Panc1 (cell line): ENCODE measurements around the gene LIPN. TPM values are rescaled to one million over a fixed set of nuclear protein-coding genes. Genes with fewer than 3 reads are reported as not detected.

Source experiments
- ATAC-seq: fragments of 200-7000 bp; cut with Tn5 transposase; 2 replicates; pipeline ENCODE4 v1.9.1; 2020; ENCODE audit warnings: mild to moderate bottlenecking, moderate library complexity
- BruUV-seq: library from RNA; stranded (reverse); fragments of 400-500 nt; replicated peaks from 2 replicates; lab custom pipeline; 2021; lab: Mats Ljungman, UMichigan
- CTCF ChIA-PET: fragments of 300-600 bp; sonication (Branson Sonifier 250); formaldehyde crosslinking; loops from one replicate; lab custom pipeline; 2022; ENCODE audit warnings: antibody characterized with exemption; lab: Charles Lee
- POLR2A ChIA-PET: fragments of 300-600 bp; sonication (Branson Sonifier 250); formaldehyde crosslinking; loops from one replicate; lab custom pipeline; 2022; ENCODE audit warnings: antibody characterized with exemption; lab: Charles Lee
- DNase-seq: peaks from one replicate; pipeline ENCODE4 v3.0.0-alpha.2; 2010; ENCODE audit warnings: low read depth, low spot score
- H3K27ac ChIP-seq: 2 replicates; pipeline ENCODE4 v1.5.1; 2011; ENCODE audit warnings: mild to moderate bottlenecking, low read length, inconsistent platforms
- H3K27me3 ChIP-seq: fragments of 200-500 bp; sonication (Bioruptor generic); 2 replicates; pipeline ENCODE4 v1.6.0; 2014; ENCODE audit warnings: low read length, inconsistent platforms; ENCODE audit not compliant: control insufficient read depth, insufficient read depth
- H3K36me3 ChIP-seq: fragments of 200-500 bp; sonication (Bioruptor generic); 2 replicates; pipeline ENCODE4 v1.5.1; 2014; ENCODE audit warnings: inconsistent platforms, mild to moderate bottlenecking, low read length, moderate library complexity; ENCODE audit not compliant: control insufficient read depth, insufficient read depth
- H3K4me1 ChIP-seq: 2 replicates; pipeline ENCODE4 v1.5.1; 2011; ENCODE audit warnings: inconsistent platforms, mild to moderate bottlenecking, low read length, moderate library complexity; ENCODE audit not compliant: control insufficient read depth, insufficient read depth
- H3K4me3 ChIP-seq, 2 experiments: 2 replicates each; pipeline ENCODE4 v1.5.1; 2011 to 2012; ENCODE audit warnings: low read depth in 2 of 2, low read length in 2 of 2, mild to moderate bottlenecking in 2 of 2, inconsistent platforms in 1 of 2, moderate library complexity in 1 of 2
- H3K9me3 ChIP-seq: fragments of 200-500 bp; sonication (Bioruptor generic); 2 replicates; pipeline ENCODE4 v1.5.1; 2014; ENCODE audit warnings: low read depth, mild to moderate bottlenecking, inconsistent platforms, low read length, moderate library complexity; ENCODE audit not compliant: control insufficient read depth, insufficient read depth
- CTCF ChIP-seq: fragments of 450-650 bp; IDR thresholded peaks from 2 replicates; pipeline ENCODE4 v1.5.1; 2017; ENCODE audit warnings: mild to moderate bottlenecking
- POLR2AphosphoS5 ChIP-seq: IDR thresholded peaks from 2 replicates; pipeline ENCODE4 v1.6.1; 2012; ENCODE audit warnings: mild to moderate bottlenecking, low read depth, low read length, moderate library complexity
- REST ChIP-seq, 2 experiments: IDR thresholded peaks; 2 replicates each; pipeline ENCODE4 v1.6.1; 2011 to 2012; ENCODE audit warnings: low read depth in 2 of 2, control low read depth in 1 of 2, low read length in 1 of 2, mild to moderate bottlenecking in 1 of 2, moderate library complexity in 1 of 2; ENCODE audit not compliant: insufficient read depth in 1 of 2
- SIN3A ChIP-seq: IDR thresholded peaks from 2 replicates; pipeline ENCODE4 v1.6.1; 2012; ENCODE audit warnings: low read depth, mild to moderate bottlenecking, low read length, moderate library complexity, borderline replicate concordance; ENCODE audit not compliant: insufficient read depth
- TCF7L2 ChIP-seq: IDR thresholded peaks from 2 replicates; pipeline ENCODE4 v1.6.1; 2011; ENCODE audit warnings: mild to moderate bottlenecking, low read depth, low read length, inconsistent platforms
- in situ Hi-C: cut with HindIII; loops from 2 replicates; pipeline ENCODE4 v1.10.0; 2016; ENCODE audit warnings: low sequenced_read_pairs, low pct_unique_long_range_greater_than_20kb
- intact Hi-C: fragments of 100-400 bp; cut with micrococcal nuclease; formaldehyde crosslinking; loops from one replicate; pipeline ENCODE4 v1.10.0; 2022; ENCODE audit not compliant: unreplicated experiment
- total RNA-seq: library from RNA; stranded (reverse); gene quantifications from one replicate; pipeline ENCODE4 v1.2.1, GENCODE V29; 2021; ENCODE audit not compliant: unreplicated experiment

The LIPN gene
- total RNA-seq, 1 experiment from 2014 or later, result not detected

- intact Hi-C loops, result no loop called here
- Histone ChIP-seq H3K36me3 (no peaks in the 10 kb centered on the region), H3K4me3 (no peak overlapping the region), H3K4me1 (no peaks in the 10 kb centered on the region), H3K9me3 (no peaks in the 10 kb centered on the region), H3K27ac (no peak overlapping the region), H3K27me3 (no peaks in the 10 kb centered on the region)
- no peak; the same call in 1 of the 2 replicates for ATAC-seq
- BruUV-seq, result no TSS peak
- TF ChIP-seq TCF7L2, result no peak
- TF ChIP-seq REST (IDR thresholded peaks at IDR 0.05; ENCODE audit: insufficient read depth in 1 of 2, low read depth in 2 of 2, low read length in 1 of 2), result no peak
- TF ChIP-seq CTCF, result no peak
- no peak for TF ChIP-seq SIN3A
- no peak for TF ChIP-seq POLR2AphosphoS5
- no peak for DNase-seq
- POLR2A ChIA-PET, result no interaction called here
- in situ Hi-C loops, result no loop called here
- CTCF ChIA-PET, result no interaction called here
These were observed 15.8 kb upstream of the LIPN start for GRCh38 chr10:88744002-88744401.

- in situ Hi-C loops, result no loop called here
- Histone ChIP-seq H3K27ac (no peak overlapping the region), H3K4me1 (no peaks in the 10 kb centered on the region), H3K9me3 (no peaks in the 10 kb centered on the region), H3K4me3 (no peak overlapping the region), H3K36me3 (no peaks in the 10 kb centered on the region), H3K27me3 (no peaks in the 10 kb centered on the region)
- DNase-seq (no peak), ATAC-seq (no peak)
- intact Hi-C loops, result no loop called here
- POLR2A ChIA-PET, result no interaction called here
- CTCF ChIA-PET, result no interaction called here
- BruUV-seq, result no TSS peak
- TF ChIP-seq POLR2AphosphoS5 (no peak), CTCF (no peak), TCF7L2 (no peak), REST (IDR thresholded peaks at IDR 0.05; ENCODE audit: insufficient read depth in 1 of 2, low read depth in 2 of 2, low read length in 1 of 2) (no peak), SIN3A (no peak)
These were observed 14.2 kb upstream of the LIPN start for GRCh38 chr10:88745633-88746032.
